Liver (tissue), 9 donors: Measurements from ENCODE around the gene STH. TPM values are rescaled to one million over a fixed set of nuclear protein-coding genes. Genes with fewer than 3 reads are reported as not detected.

ENCODE experiments used
- DNase-seq: peaks from one replicate; pipeline ENCODE4 v3.0.0-alpha.2; 2017; ENCODE audit warnings: low spot score
- H3K27ac ChIP-seq, 2 donors: one replicate each; pipeline ENCODE4 v1.7.0; 2013; ENCODE audit warnings: inconsistent platforms in 2 of 2, low read length in 2 of 2, control low read depth in 1 of 2, low read depth in 1 of 2, mild to moderate bottlenecking in 1 of 2
- H3K27me3 ChIP-seq, 4 donors: one replicate each; pipeline versions ENCODE4 v1.6.1 to v1.7.0; 2013; ENCODE audit warnings: low read length in 3 of 4, inconsistent platforms in 1 of 4, mild to moderate bottlenecking in 1 of 4, moderate library complexity in 1 of 4; ENCODE audit not compliant: control insufficient read depth in 4 of 4, insufficient read depth in 4 of 4
- H3K36me3 ChIP-seq, 4 donors: one replicate each; pipeline versions ENCODE4 v1.6.1 to v1.7.0; 2013; ENCODE audit warnings: low read length in 3 of 4, mild to moderate bottlenecking in 3 of 4, low read depth in 1 of 4, moderate library complexity in 1 of 4; ENCODE audit not compliant: control insufficient read depth in 4 of 4, insufficient read depth in 3 of 4
- H3K4me1 ChIP-seq, 4 donors: one replicate each; pipeline versions ENCODE4 v1.6.1 to v1.7.0; 2013; ENCODE audit warnings: low read length in 3 of 4, mild to moderate bottlenecking in 3 of 4, moderate library complexity in 1 of 4; ENCODE audit not compliant: control insufficient read depth in 4 of 4, insufficient read depth in 4 of 4
- H3K4me3 ChIP-seq, 3 donors: one replicate each; pipeline versions ENCODE4 v1.6.1 to v1.7.0; 2013; ENCODE audit warnings: low read length in 3 of 3, control low read depth in 1 of 3, low read depth in 1 of 3, mild to moderate bottlenecking in 1 of 3
- H3K9ac ChIP-seq, 2 donors: one replicate each; pipeline ENCODE4 v1.7.0; 2013; ENCODE audit warnings: low read length in 2 of 2, mild to moderate bottlenecking in 2 of 2, moderate library complexity in 2 of 2, control low read depth in 1 of 2, low read depth in 1 of 2
- H3K9me3 ChIP-seq, 4 donors: one replicate each; pipeline versions ENCODE4 v1.6.1 to v1.7.0; 2013; ENCODE audit warnings: low read length in 3 of 4; ENCODE audit not compliant: control insufficient read depth in 4 of 4
- EGR1 ChIP-seq, 2 donors: IDR thresholded peaks; 2 replicates each; pipeline ENCODE4 v1.6.1; 2016 to 2018; ENCODE audit warnings: antibody characterized with exemption in 2 of 2, low read depth in 2 of 2
- FOXA1 ChIP-seq: IDR thresholded peaks from 2 replicates; pipeline ENCODE4 v1.6.1; 2016; ENCODE audit warnings: antibody characterized with exemption
- GABPA ChIP-seq, 2 donors: IDR thresholded peaks in 1 of 2; conservative IDR thresholded peaks in 1 of 2; 2 replicates each; pipeline ENCODE4 v1.6.1; 2016; ENCODE audit warnings: antibody characterized with exemption in 2 of 2, mild to moderate bottlenecking in 1 of 2, moderate library complexity in 1 of 2
- HNF4A ChIP-seq, 2 donors: conservative IDR thresholded peaks; 2 replicates each; pipeline ENCODE4 v1.6.1; 2016; ENCODE audit warnings: antibody characterized with exemption in 2 of 2, mild to moderate bottlenecking in 2 of 2
- HNF4G ChIP-seq: IDR thresholded peaks from 2 replicates; pipeline ENCODE4 v1.6.1; 2016; ENCODE audit warnings: antibody characterized with exemption
- JUND ChIP-seq, 2 donors: IDR thresholded peaks; 2 replicates each; pipeline ENCODE4 v1.6.1; 2016; ENCODE audit warnings: antibody characterized with exemption in 2 of 2
- NR2F2 ChIP-seq: IDR thresholded peaks from 2 replicates; pipeline ENCODE4 v1.6.1; 2016; ENCODE audit warnings: antibody characterized with exemption
- RAD21 ChIP-seq, 2 donors: IDR thresholded peaks; 2 replicates each; pipeline ENCODE4 v1.6.1; 2016; ENCODE audit warnings: antibody characterized with exemption in 2 of 2, mild to moderate bottlenecking in 2 of 2
- REST ChIP-seq: IDR thresholded peaks from 2 replicates; pipeline ENCODE4 v1.6.1; 2016; ENCODE audit warnings: antibody characterized with exemption, mild to moderate bottlenecking
- RXRA ChIP-seq, 2 donors: IDR thresholded peaks; 2 replicates each; pipeline ENCODE4 v1.6.1; 2017 to 2018; ENCODE audit warnings: antibody characterized with exemption in 2 of 2, mild to moderate bottlenecking in 1 of 2
- TAF1 ChIP-seq: conservative IDR thresholded peaks from 2 replicates; pipeline ENCODE4 v1.6.1; 2016; ENCODE audit warnings: antibody characterized with exemption, mild to moderate bottlenecking
- YY1 ChIP-seq: IDR thresholded peaks from 2 replicates; pipeline ENCODE4 v1.6.1; 2016; ENCODE audit warnings: antibody characterized with exemption, mild to moderate bottlenecking
- WGBS: extraction: QIAGEN DNeasy Blood & Tissue Kit; methylation state at CpG from one replicate; pipeline ENCODE4 v1.1.7; 2013; 5-methylcytosine and 5-hydroxymethylcytosine counted together
- polyA plus RNA-seq, 2 donors: library from polyadenylated mRNA; stranded (reverse) in 1 of 2; unstranded in 1 of 2; fragments of 200-250 nt in 1 of 2; fragments of >200 nt in 1 of 2; fragmentation: Nextera tagmentation in 1 of 2; extraction: Ambion mirVana in 1 of 2; gene quantifications; one replicate each; pipeline versions ENCODE4 v1.2.1 to v1.2.3, GENCODE V29; 2013 to 2015
- total RNA-seq, 2 donors: library from RNA; depleted of rRNA; stranded (reverse); fragments of >200 nt; gene quantifications; one replicate each; pipeline ENCODE4 v1.2.3, GENCODE V29; 2014
- TF ChIP-seq, protein P1 (sequence below): IDR thresholded peaks from 2 replicates; pipeline ENCODE4 v1.6.1; 2016; ENCODE audit warnings: antibody characterized with exemption
- TF ChIP-seq, protein P2 (sequence below): IDR thresholded peaks from 2 replicates; pipeline ENCODE4 v1.6.1; 2016; ENCODE audit warnings: antibody characterized with exemption
- TF ChIP-seq, protein P3 (sequence below): fragments of 150-350 bp; IDR thresholded peaks from 2 replicates; pipeline ENCODE4 v1.5.1; 2017; ENCODE audit warnings: improper control_type of control experiment, low read depth, low read length; ENCODE audit not compliant: missing input control
- TF ChIP-seq, protein P4 (sequence below): IDR thresholded peaks from 2 replicates; pipeline ENCODE4 v1.6.1; 2016; ENCODE audit warnings: antibody characterized with exemption
- donor health status: healthy.
- donor health status: healthy.
- donor health status: healthy.
- donor health status: healthy.
- donor health status: healthy.

The STH gene
- total and polyA plus RNA-seq, 4 donors = not detected

DNA sequence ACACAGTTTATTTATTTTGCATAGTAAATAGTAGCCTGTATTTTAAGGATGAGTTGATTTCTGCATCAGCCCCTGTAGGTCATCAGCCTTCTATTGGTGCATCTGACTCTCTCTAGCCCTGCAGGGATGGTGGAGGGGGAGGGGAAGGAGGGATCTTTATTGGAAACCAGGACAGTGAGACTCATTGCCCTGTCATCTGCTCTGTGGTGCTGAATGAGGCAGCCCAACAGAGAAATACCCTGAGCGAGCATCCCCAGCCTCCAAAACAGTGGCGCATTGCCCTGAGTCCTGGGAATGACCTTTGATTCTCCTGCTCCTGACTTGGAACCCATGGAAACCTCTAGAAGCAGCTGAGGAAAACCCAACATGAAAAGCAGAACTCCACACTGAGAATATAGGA lies 45.5 kb upstream of the STH start:
- Histone ChIP-seq H3K36me3 (no peaks in the 10 kb centered on the region), H3K27ac (no peak overlapping the region), H3K9me3 (no peaks in the 10 kb centered on the region), H3K4me1 (peaks cover 0 to 7% (median 6%) of the 10 kb centered on the region in 4 donors), H3K9ac (no peak overlapping the region), H3K4me3 (no peak overlapping the region), H3K27me3 (peaks cover 0 to 2% (median 0%) of the 10 kb centered on the region in 4 donors)
- 66% methylated on average over 2 of the region's 2 CpGs for WGBS
- no peak for DNase-seq
- TF ChIP-seq TAF1 (no peak), REST (no peak), HNF4G (no peak), RAD21 (IDR thresholded peaks at IDR 0.05) (no peak), JUND (IDR thresholded peaks at IDR 0.05) (no peak), EGR1 (IDR thresholded peaks at IDR 0.05; ENCODE audit: low read depth in 2 of 2) (no peak), YY1 (no peak), NR2F2 (peak; percentile 5), HNF4A (conservative IDR thresholded peaks at IDR 0.05) (peak in 1 of 2 donors; percentile 40), FOXA1 (no peak)
- TF ChIP-seq, protein P1, sequence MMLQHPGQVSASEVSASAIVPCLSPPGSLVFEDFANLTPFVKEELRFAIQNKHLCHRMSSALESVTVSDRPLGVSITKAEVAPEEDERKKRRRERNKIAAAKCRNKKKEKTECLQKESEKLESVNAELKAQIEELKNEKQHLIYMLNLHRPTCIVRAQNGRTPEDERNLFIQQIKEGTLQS = no peak
- TF ChIP-seq, protein P2, sequence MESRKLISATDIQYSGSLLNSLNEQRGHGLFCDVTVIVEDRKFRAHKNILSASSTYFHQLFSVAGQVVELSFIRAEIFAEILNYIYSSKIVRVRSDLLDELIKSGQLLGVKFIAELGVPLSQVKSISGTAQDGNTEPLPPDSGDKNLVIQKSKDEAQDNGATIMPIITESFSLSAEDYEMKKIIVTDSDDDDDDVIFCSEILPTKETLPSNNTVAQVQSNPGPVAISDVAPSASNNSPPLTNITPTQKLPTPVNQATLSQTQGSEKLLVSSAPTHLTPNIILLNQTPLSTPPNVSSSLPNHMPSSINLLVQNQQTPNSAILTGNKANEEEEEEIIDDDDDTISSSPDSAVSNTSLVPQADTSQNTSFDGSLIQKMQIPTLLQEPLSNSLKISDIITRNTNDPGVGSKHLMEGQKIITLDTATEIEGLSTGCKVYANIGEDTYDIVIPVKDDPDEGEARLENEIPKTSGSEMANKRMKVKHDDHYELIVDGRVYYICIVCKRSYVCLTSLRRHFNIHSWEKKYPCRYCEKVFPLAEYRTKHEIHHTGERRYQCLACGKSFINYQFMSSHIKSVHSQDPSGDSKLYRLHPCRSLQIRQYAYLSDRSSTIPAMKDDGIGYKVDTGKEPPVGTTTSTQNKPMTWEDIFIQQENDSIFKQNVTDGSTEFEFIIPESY = no peak
- TF ChIP-seq, protein P3, sequence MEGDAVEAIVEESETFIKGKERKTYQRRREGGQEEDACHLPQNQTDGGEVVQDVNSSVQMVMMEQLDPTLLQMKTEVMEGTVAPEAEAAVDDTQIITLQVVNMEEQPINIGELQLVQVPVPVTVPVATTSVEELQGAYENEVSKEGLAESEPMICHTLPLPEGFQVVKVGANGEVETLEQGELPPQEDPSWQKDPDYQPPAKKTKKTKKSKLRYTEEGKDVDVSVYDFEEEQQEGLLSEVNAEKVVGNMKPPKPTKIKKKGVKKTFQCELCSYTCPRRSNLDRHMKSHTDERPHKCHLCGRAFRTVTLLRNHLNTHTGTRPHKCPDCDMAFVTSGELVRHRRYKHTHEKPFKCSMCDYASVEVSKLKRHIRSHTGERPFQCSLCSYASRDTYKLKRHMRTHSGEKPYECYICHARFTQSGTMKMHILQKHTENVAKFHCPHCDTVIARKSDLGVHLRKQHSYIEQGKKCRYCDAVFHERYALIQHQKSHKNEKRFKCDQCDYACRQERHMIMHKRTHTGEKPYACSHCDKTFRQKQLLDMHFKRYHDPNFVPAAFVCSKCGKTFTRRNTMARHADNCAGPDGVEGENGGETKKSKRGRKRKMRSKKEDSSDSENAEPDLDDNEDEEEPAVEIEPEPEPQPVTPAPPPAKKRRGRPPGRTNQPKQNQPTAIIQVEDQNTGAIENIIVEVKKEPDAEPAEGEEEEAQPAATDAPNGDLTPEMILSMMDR = no peak

- no peak for DNase-seq
- TF ChIP-seq YY1 = no peak
- no peak for TF ChIP-seq GABPA (IDR thresholded peaks at IDR 0.05 in 1 of 2, conservative IDR thresholded peaks at IDR 0.05 in 1 of 2)
- no peak for TF ChIP-seq JUND (IDR thresholded peaks at IDR 0.05)
- TF ChIP-seq, protein P2 = no peak
- TF ChIP-seq, protein P1 = no peak
- TF ChIP-seq, protein P4, sequence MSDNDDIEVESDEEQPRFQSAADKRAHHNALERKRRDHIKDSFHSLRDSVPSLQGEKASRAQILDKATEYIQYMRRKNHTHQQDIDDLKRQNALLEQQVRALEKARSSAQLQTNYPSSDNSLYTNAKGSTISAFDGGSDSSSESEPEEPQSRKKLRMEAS = no peak
- TF ChIP-seq, protein P3 = no peak
- TF ChIP-seq EGR1 (IDR thresholded peaks at IDR 0.05; ENCODE audit: low read depth in 2 of 2) = no peak
- TF ChIP-seq RXRA (IDR thresholded peaks at IDR 0.05) = no peak
- TF ChIP-seq HNF4A (conservative IDR thresholded peaks at IDR 0.05) = no peak
- TF ChIP-seq NR2F2 = no peak
- TF ChIP-seq FOXA1 = no peak
These were observed 44.1 kb upstream of the STH start for GRCh38 chr17:45954914-45955313.

More at GRCh38 chr17:45954914-45955313, 44.1 kb upstream of the STH start:
- Histone ChIP-seq H3K27ac (no peak overlapping the region), H3K9ac (no peak overlapping the region), H3K36me3 (no peaks in the 10 kb centered on the region), H3K4me1 (no peaks in the 10 kb centered on the region), H3K9me3 (no peaks in the 10 kb centered on the region), H3K27me3 (peaks cover 0 to 2% (median 0%) of the 10 kb centered on the region in 4 donors), H3K4me3 (no peak overlapping the region)
- WGBS = 91% methylated on average over 11 of the region's 11 CpGs
